GM12878 (cell line): ENCODE results near the gene FOXK1.

Experiments used
- BRCA1 ChIP-seq: IDR thresholded peaks from 2 replicates; pipeline ENCODE4 v1.6.1; 2011; ENCODE audit warnings: low read depth, low read length, improper control_type of control experiment
- ESRRA ChIP-seq: IDR thresholded peaks from 2 replicates; pipeline ENCODE4 v1.6.1; 2012; ENCODE audit warnings: mild to moderate bottlenecking, low read length, improper control_type of control experiment
- POLR2AphosphoS5 ChIP-seq: IDR thresholded peaks from 2 replicates; pipeline ENCODE4 v1.6.1; 2011; ENCODE audit warnings: mild to moderate bottlenecking, low read length, inconsistent platforms
- RCOR1 ChIP-seq: conservative IDR thresholded peaks from 2 replicates; pipeline ENCODE4 v1.6.1; 2012; ENCODE audit warnings: low read depth, low read length, improper control_type of control experiment
- ZNF24 ChIP-seq: fragments of 450-650 bp; IDR thresholded peaks from 2 replicates; pipeline ENCODE4 v1.6.1; 2017; ENCODE audit warnings: antibody characterized with exemption, mild to moderate bottlenecking
- TF ChIP-seq, protein P1 (sequence below), 3 experiments: IDR thresholded peaks in 2 of 3; conservative IDR thresholded peaks in 1 of 3; 2 replicates each; pipeline ENCODE4 v1.5.1; 2011; ENCODE audit warnings: low read depth in 3 of 3, low read length in 3 of 3, mild to moderate bottlenecking in 3 of 3, control low read depth in 2 of 3, moderate library complexity in 2 of 3, inconsistent platforms in 1 of 3, mixed read lengths in 1 of 3; ENCODE audit not compliant: control insufficient read depth in 2 of 3, insufficient read depth in 1 of 3; ENCODE audit errors: extremely low read depth in 1 of 3
- TF ChIP-seq, protein P2 (sequence below): IDR thresholded peaks from 2 replicates; pipeline ENCODE4 v1.6.1; 2011; ENCODE audit warnings: low read depth, mild to moderate bottlenecking, low read length, moderate library complexity, borderline replicate concordance; ENCODE audit errors: extremely low read depth

DNA sequence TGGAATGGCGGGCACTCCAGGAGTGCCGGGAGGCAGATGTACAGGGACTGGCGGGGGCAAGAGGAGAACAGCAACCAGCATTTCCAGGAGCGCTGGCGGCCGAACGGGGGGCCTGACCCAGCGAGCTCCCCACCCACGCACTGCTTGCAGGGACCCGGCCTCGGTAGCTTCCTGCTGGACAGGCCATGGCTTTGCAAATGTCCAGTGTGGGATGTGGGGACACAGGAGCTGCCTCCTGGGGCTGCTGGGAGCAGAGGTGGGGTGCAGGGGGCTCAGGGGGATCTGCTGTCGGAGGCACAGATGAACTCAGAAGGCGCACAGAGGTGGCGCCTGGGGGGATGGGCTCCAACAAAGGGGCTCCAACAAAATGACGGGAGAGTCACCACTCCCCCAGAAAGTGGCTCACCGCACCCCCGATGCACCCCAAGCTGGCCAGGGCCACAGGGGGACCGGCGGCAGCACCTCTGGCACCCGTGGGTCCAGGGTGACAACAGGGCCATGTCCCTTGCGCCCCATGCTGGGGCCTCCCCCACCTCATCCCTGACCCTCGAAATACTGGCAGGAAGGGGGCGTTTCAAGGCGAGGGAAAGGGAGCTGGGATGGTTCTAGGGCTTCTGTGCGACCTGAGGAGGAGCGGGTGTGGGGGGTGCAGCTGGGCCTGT, 134.5 kb downstream of the FOXK1 start:
- TF ChIP-seq, protein P1, sequence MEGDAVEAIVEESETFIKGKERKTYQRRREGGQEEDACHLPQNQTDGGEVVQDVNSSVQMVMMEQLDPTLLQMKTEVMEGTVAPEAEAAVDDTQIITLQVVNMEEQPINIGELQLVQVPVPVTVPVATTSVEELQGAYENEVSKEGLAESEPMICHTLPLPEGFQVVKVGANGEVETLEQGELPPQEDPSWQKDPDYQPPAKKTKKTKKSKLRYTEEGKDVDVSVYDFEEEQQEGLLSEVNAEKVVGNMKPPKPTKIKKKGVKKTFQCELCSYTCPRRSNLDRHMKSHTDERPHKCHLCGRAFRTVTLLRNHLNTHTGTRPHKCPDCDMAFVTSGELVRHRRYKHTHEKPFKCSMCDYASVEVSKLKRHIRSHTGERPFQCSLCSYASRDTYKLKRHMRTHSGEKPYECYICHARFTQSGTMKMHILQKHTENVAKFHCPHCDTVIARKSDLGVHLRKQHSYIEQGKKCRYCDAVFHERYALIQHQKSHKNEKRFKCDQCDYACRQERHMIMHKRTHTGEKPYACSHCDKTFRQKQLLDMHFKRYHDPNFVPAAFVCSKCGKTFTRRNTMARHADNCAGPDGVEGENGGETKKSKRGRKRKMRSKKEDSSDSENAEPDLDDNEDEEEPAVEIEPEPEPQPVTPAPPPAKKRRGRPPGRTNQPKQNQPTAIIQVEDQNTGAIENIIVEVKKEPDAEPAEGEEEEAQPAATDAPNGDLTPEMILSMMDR (IDR thresholded peaks at IDR 0.05 in 2 of 3, conservative IDR thresholded peaks at IDR 0.05 in 1 of 3; ENCODE audit: control insufficient read depth in 2 of 3, extremely low read depth in 1 of 3, insufficient read depth in 1 of 3, low read depth in 3 of 3, low read length in 3 of 3), result no peak
- TF ChIP-seq BRCA1 (no peak), ZNF24 (no peak), POLR2AphosphoS5 (no peak), ESRRA (no peak), RCOR1 (no peak)
- TF ChIP-seq, protein P2, sequence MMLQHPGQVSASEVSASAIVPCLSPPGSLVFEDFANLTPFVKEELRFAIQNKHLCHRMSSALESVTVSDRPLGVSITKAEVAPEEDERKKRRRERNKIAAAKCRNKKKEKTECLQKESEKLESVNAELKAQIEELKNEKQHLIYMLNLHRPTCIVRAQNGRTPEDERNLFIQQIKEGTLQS, result no peak
